IPS-18a (cell line): ENCODE measurements around the gene FRMD1.

Experiments used
- H3K27ac ChIP-seq: one replicate; pipeline ENCODE4 v1.5.1; 2013; ENCODE audit warnings: low read length
- H3K27me3 ChIP-seq: one replicate; pipeline ENCODE4 v1.6.1; 2013; ENCODE audit warnings: mild to moderate bottlenecking, low read length; ENCODE audit not compliant: control insufficient read depth, insufficient read depth
- H3K36me3 ChIP-seq: one replicate; pipeline ENCODE4 v1.6.1; 2013; ENCODE audit warnings: low read depth, low read length; ENCODE audit not compliant: control insufficient read depth
- H3K4me1 ChIP-seq: one replicate; pipeline ENCODE4 v1.6.1; 2013; ENCODE audit warnings: low read depth, low read length; ENCODE audit not compliant: control insufficient read depth
- H3K4me3 ChIP-seq: one replicate; pipeline ENCODE4 v1.5.1; 2013; ENCODE audit warnings: low read length
- H3K9ac ChIP-seq: one replicate; pipeline ENCODE4 v1.6.1; 2013; ENCODE audit warnings: mild to moderate bottlenecking, low read length, moderate library complexity
- H3K9me3 ChIP-seq: one replicate; pipeline ENCODE4 v1.6.1; 2013; ENCODE audit warnings: low read depth, low read length; ENCODE audit not compliant: control insufficient read depth

The FRMD1 gene

GRCh38 chr6:168048724-168049025 lies 30.3 kb downstream of the FRMD1 start:
- H3K4me1 ChIP-seq = no peaks in the 10 kb centered on the region
- H3K27me3 ChIP-seq = no peaks in the 10 kb centered on the region
- no peaks in the 10 kb centered on the region for H3K9me3 ChIP-seq

GRCh38 chr6:168047841-168048723 lies 30.9 kb downstream of the FRMD1 start:
- Histone ChIP-seq H3K9ac (no peak overlapping the region), H3K4me3 (no peak overlapping the region), H3K27ac (no peak overlapping the region), H3K9me3 (no peaks in the 10 kb centered on the region), H3K27me3 (no peaks in the 10 kb centered on the region), H3K36me3 (no peaks in the 10 kb centered on the region), H3K4me1 (no peaks in the 10 kb centered on the region)

More at GRCh38 chr6:168048724-168049025, 30.3 kb downstream of the FRMD1 start:
- Histone ChIP-seq H3K9ac (no peak overlapping the region), H3K36me3 (no peaks in the 10 kb centered on the region), H3K27ac (no peak overlapping the region), H3K4me3 (no peak overlapping the region)

- Histone ChIP-seq H3K36me3 (no peaks in the 10 kb centered on the region), H3K4me3 (no peak overlapping the region), H3K4me1 (no peaks in the 10 kb centered on the region), H3K9ac (no peak overlapping the region), H3K27ac (no peak overlapping the region), H3K27me3 (no peaks in the 10 kb centered on the region), H3K9me3 (no peaks in the 10 kb centered on the region)
These were observed 32.3 kb downstream of the FRMD1 start for GRCh38 chr6:168046696-168047095.

- no peaks in the 10 kb centered on the region for H3K27me3 ChIP-seq
- H3K4me3 ChIP-seq = no peak overlapping the region
- H3K4me1 ChIP-seq = no peaks in the 10 kb centered on the region
- H3K36me3 ChIP-seq = no peaks in the 10 kb centered on the region
- no peak overlapping the region for H3K9ac ChIP-seq
- H3K9me3 ChIP-seq = peaks cover under 1% of the 10 kb centered on the region
- no peak overlapping the region for H3K27ac ChIP-seq
These were observed 33.0 kb downstream of the FRMD1 start for GRCh38 chr6:168045706-168046620.

GRCh38 chr6:168045141-168045691 lies 33.8 kb downstream of the FRMD1 start:
- H3K27me3 ChIP-seq = no peaks in the 10 kb centered on the region
- H3K27ac ChIP-seq = no peak overlapping the region
- peaks cover 7% of the 10 kb centered on the region for H3K9me3 ChIP-seq
- no peak overlapping the region for H3K9ac ChIP-seq
- no peaks in the 10 kb centered on the region for H3K4me1 ChIP-seq
- no peaks in the 10 kb centered on the region for H3K36me3 ChIP-seq
- H3K4me3 ChIP-seq = no peak overlapping the region

GRCh38 chr6:168044521-168045130 lies 34.4 kb downstream of the FRMD1 start:
- H3K27me3 ChIP-seq = no peaks in the 10 kb centered on the region
- no peaks in the 10 kb centered on the region for H3K36me3 ChIP-seq
- peaks cover 13% of the 10 kb centered on the region for H3K9me3 ChIP-seq
- no peak overlapping the region for H3K9ac ChIP-seq
- no peak overlapping the region for H3K4me3 ChIP-seq
- H3K27ac ChIP-seq = no peak overlapping the region
- no peaks in the 10 kb centered on the region for H3K4me1 ChIP-seq

- Histone ChIP-seq H3K27me3 (no peaks in the 10 kb centered on the region), H3K36me3 (no peaks in the 10 kb centered on the region), H3K4me3 (no peak overlapping the region), H3K9me3 (peaks cover 19% of the 10 kb centered on the region), H3K27ac (no peak overlapping the region), H3K4me1 (no peaks in the 10 kb centered on the region), H3K9ac (no peak overlapping the region)
These were observed 35.1 kb downstream of the FRMD1 start for GRCh38 chr6:168043848-168044415.

- Histone ChIP-seq H3K36me3 (no peaks in the 10 kb centered on the region), H3K9me3 (peaks cover 25% of the 10 kb centered on the region), H3K27me3 (no peaks in the 10 kb centered on the region), H3K9ac (no peak overlapping the region), H3K4me1 (no peaks in the 10 kb centered on the region), H3K27ac (no peak overlapping the region), H3K4me3 (no peak overlapping the region)
These were observed 35.7 kb downstream of the FRMD1 start for GRCh38 chr6:168043193-168043847.

- Histone ChIP-seq H3K27me3 (no peaks in the 10 kb centered on the region), H3K9me3 (peaks cover 27% of the 10 kb centered on the region), H3K9ac (no peak overlapping the region), H3K4me3 (no peak overlapping the region), H3K27ac (no peak overlapping the region), H3K36me3 (no peaks in the 10 kb centered on the region), H3K4me1 (no peaks in the 10 kb centered on the region)
These were observed 36.4 kb downstream of the FRMD1 start for GRCh38 chr6:168042426-168043192.

- Histone ChIP-seq H3K4me3 (no peak overlapping the region), H3K9ac (no peak overlapping the region), H3K27ac (no peak overlapping the region), H3K9me3 (peaks cover 27% of the 10 kb centered on the region), H3K27me3 (no peaks in the 10 kb centered on the region), H3K36me3 (no peaks in the 10 kb centered on the region), H3K4me1 (no peaks in the 10 kb centered on the region)
These were observed 37.1 kb downstream of the FRMD1 start for GRCh38 chr6:168041928-168042327.
